ENCODE data around the gene AATK. TPM values are rescaled to one million over a fixed set of nuclear protein-coding genes. Genes with fewer than 3 reads are reported as not detected.

The AATK gene, protein sequence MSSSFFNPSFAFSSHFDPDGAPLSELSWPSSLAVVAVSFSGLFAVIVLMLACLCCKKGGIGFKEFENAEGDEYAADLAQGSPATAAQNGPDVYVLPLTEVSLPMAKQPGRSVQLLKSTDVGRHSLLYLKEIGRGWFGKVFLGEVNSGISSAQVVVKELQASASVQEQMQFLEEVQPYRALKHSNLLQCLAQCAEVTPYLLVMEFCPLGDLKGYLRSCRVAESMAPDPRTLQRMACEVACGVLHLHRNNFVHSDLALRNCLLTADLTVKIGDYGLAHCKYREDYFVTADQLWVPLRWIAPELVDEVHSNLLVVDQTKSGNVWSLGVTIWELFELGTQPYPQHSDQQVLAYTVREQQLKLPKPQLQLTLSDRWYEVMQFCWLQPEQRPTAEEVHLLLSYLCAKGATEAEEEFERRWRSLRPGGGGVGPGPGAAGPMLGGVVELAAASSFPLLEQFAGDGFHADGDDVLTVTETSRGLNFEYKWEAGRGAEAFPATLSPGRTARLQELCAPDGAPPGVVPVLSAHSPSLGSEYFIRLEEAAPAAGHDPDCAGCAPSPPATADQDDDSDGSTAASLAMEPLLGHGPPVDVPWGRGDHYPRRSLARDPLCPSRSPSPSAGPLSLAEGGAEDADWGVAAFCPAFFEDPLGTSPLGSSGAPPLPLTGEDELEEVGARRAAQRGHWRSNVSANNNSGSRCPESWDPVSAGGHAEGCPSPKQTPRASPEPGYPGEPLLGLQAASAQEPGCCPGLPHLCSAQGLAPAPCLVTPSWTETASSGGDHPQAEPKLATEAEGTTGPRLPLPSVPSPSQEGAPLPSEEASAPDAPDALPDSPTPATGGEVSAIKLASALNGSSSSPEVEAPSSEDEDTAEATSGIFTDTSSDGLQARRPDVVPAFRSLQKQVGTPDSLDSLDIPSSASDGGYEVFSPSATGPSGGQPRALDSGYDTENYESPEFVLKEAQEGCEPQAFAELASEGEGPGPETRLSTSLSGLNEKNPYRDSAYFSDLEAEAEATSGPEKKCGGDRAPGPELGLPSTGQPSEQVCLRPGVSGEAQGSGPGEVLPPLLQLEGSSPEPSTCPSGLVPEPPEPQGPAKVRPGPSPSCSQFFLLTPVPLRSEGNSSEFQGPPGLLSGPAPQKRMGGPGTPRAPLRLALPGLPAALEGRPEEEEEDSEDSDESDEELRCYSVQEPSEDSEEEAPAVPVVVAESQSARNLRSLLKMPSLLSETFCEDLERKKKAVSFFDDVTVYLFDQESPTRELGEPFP (N-terminal part only)
- 64.6 and 71.3 TPM in 2 replicates for total RNA-seq (2014; rRNA removed; shearing (Covaris generic))

DNA sequence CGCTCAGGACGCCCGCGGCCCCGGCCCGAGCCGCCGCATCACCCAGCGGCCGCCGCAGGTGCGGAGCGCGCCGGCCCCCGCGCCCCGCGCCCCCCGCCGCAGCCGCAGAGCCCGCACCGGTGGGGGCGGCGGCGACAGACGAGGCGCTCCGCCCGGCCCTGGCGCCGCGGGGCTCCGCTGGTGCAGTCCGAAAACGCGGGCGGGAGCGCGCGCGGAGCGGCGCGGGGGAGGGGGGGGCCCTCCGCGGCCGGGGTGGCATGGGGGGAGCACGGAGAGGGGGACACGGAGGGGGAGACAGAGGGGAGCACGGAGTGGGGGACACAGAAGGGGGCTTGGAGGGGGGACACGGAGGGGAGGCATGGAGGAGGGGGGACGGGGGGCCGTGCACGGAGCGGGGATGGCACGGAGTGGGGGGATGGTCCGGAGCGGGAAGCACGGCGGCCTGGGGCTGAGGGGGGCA is at the start of gene AATK:
Gene AATK (minus strand): TSS at position 189 of the 460 bp plus-strand sequence. CDS start 229 bp downstream, outside the sequence.
- DNase-seq (ENCODE audit: low spot score) = no peak

DNA sequence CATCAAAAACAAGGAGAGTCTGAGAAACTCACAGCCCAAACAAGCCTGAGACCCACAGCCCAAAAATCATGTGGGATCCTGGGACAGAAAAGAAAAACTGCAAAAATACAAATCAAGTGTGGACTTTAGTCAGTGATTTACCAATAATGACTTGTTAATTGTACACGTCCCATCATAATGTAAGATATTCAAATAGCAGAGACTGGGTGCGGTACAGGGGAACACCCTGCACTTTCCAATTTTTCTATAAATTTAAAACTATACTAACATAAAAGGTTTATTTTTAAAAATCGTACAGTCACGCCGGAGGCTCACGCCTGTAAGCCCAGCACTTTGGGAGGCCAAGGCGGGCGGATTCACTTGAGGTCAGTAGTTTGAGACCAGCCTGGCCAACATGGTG is 48.0 kb upstream of the AATK start:
- DNase-seq (ENCODE audit: low spot score) = no peak

- DNase-seq (ENCODE audit: low spot score) = no peak
These were observed 46.3 kb upstream of the AATK start for GRCh38 chr17:81212365-81212764.

GRCh38 chr17:81210868-81211267 is 44.8 kb upstream of the AATK start:
- DNase-seq (ENCODE audit: low spot score) = no peak

GRCh38 chr17:81210466-81210865 is 44.4 kb upstream of the AATK start:
- DNase-seq (ENCODE audit: low spot score) = no peak

DNA sequence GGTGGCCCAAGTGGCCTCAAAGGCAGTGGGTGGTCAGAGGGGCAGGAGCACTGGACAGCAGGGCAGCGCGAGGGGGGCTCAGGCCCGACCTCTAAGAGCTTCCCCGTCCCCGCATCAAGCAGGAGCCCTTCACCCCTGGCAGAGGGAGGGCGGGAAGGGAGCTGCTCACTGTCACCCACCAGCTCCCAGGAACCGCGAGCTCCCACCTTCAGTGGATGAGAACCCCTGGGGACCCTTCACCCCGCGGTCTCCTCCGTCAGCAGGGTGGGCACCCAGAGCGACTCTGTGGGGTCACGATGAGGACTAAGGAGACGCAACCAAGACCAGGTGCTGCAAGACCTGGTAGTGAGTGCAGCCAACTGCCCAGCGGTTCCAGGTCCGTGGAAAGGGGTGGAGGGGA is 43.1 kb upstream of the AATK start:
- DNase-seq (ENCODE audit: low spot score) = no peak

- DNase-seq (ENCODE audit: low spot score) = no peak
These were observed 42.6 kb upstream of the AATK start for GRCh38 chr17:81208651-81209050.

- no peak for DNase-seq (ENCODE audit: low spot score)
These were observed 41.9 kb upstream of the AATK start for GRCh38 chr17:81207610-81208581.

- DNase-seq (ENCODE audit: low spot score) = no peak
These were observed 40.6 kb upstream of the AATK start for GRCh38 chr17:81206657-81207056.

DNA sequence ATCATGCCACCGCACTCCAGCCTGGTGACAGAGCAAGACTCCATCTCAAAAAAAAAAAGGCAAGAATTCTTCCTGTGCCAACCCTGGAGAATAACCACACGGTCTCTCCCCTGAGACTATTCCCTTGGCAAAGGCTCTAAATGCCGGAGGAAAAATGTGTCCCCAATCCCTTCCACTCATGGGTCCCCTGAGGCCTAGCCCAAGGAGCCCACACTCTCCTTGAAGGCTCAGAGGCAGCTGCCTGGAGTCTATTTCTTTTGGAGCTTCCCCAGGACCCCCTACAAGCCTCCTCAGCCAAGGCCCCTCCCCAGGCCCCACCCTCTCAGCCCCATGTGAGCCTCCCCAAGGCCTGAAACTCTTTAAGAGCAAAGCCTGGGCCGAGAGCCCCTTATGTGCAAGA is 40.1 kb upstream of the AATK start:
- no peak for DNase-seq (ENCODE audit: low spot score)

GRCh38 chr17:81204578-81204977 is 38.6 kb upstream of the AATK start:
- no peak for DNase-seq (ENCODE audit: low spot score)

DNA sequence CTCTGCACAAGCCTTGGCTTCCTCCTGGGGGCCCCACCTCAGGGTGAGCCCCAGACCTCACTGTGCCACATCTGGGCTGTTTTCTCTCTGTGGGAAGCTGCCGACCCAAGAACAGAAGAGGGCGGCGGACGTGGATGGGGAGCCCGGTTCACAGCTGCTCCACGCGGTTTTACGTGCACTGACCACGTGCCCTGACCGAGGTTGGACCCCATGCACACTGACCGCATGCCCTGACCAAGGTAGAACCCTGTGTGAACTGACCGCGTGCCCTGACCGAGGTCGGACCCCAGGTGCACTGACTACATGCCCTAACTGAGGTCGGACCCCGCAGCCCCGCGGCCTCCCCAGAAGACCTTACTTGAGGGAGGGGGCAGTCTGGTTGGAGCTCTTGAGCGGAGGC is 37.1 kb upstream of the AATK start:
- DNase-seq (ENCODE audit: low spot score) = no peak

GRCh38 chr17:81202318-81202717 is 36.3 kb upstream of the AATK start:
- no peak for DNase-seq (ENCODE audit: low spot score)

- DNase-seq (ENCODE audit: low spot score) = peak; percentile 90
These were observed 34.9 kb upstream of the AATK start for GRCh38 chr17:81200695-81201580.

- DNase-seq (ENCODE audit: low spot score) = no peak
These were observed 34.2 kb upstream of the AATK start for GRCh38 chr17:81200201-81200600.

DNA sequence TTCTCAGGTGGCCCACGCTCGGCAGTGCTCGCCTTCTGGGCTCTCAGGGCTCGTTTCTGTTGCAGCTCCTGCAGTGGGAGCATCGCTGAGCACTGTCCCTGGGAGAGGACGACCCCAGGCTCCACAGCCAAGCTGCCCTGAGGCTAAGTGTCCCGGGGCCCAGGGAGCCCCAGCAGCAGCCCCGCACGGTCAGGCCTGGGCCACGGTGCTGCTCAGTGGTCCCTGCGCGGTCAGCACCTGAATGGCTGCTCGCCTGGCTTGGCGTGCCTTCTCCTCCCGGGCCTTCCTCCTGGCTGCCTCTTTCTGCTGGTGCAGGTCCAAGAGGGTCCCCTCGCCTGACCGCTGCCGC is 33.4 kb upstream of the AATK start:
- no peak for DNase-seq (ENCODE audit: low spot score)

DNA sequence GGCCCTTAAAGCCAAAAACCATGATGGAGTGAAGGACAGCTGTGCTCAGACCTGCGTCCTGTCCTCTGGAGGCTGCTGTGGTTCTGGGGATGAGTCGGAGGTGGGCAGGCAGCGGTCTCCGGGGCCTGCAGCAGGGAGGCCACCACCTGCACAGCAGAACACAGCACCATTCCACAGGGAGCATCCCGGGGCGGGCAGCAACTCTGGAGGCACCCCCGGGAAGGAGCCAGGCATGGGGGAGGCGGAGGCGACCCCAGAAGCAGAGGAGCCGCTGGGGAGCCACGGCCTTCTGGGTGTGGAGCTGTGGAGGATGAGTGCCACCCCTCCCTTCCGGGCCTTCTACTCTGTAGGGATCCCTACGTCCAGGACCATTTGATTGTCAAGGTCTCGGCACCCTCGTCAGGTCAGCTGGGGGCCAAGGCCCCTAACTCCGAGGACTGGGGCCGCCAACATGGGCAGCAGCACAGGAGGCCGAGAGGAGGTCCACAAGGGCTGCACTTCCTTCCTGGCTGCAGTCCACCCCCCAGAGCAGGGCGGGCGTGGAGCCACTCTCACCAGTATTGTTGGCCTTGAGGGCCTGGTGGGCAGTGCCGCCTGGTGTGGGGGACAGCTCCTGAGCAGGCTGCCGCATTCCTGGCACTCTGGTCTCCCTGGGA is 32.9 kb upstream of the AATK start:
- no peak for DNase-seq (ENCODE audit: low spot score)

DNA sequence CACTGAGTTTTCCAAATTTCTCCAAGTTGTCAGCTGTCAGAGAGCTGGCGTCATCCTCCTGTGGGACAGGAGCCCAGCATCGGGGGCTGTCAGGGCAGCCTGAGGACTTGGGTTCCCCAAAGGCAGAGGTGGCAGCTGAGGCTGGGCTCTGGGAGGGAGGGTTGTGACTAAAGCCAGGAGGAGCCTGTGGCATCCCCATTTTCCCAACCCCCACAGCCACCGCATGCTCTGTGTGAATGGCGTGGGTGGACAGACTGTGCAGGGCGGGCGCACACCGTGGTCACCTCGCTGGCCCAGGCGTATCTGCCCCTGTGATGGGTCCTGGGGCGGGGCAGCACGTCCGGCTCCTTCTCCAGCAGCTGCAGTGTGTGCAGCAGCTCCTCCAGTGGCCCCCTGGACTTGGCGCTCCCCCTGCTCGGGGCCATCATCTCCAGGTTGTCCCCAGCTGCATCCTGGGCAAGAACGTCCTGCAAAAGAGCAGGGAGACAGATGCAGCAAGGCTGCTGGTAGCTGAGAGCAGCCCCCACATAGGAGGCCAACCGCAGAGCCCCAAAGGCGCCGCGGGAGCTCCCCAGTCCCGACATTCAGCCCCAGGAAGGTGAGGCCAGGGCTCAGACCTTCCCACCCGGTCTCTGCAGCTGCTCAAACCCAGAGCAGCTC is 31.9 kb upstream of the AATK start:
- no peak for DNase-seq (ENCODE audit: low spot score)

- no peak for DNase-seq (ENCODE audit: low spot score)
These were observed 31.4 kb upstream of the AATK start for GRCh38 chr17:81197409-81197795.
